NCI-H748 treated with DMSO at 0.1 percent for 48 hours (cell line): ENCODE measurements around the gene PTGDS.

ENCODE experiments used
- DNase-seq: peaks from one replicate; lab custom pipeline; 2025; lab: John Stamatoyannopoulos, UW

The PTGDS gene

DNA sequence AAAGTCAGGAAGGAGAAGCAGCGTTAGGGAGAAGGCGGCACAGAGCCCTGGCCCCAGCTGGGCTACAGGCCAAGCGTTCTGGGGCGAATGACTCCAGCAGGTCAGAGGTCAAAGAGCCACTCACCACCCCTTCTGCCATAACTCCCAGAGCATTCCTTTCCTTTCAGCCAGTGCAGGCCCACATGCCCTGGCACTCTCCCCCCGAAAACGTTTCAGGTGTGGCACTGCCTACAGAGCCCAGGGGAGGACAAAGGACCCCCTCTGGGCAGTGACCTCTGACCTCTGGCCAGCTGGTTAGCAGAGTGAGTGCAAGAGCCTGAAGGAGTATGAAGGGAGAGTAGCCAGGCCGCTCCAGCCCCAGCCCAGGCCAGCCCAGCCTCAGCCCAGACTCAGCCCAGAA lies 45.9 kb downstream of the PTGDS start:
- no peak for DNase-seq

DNA sequence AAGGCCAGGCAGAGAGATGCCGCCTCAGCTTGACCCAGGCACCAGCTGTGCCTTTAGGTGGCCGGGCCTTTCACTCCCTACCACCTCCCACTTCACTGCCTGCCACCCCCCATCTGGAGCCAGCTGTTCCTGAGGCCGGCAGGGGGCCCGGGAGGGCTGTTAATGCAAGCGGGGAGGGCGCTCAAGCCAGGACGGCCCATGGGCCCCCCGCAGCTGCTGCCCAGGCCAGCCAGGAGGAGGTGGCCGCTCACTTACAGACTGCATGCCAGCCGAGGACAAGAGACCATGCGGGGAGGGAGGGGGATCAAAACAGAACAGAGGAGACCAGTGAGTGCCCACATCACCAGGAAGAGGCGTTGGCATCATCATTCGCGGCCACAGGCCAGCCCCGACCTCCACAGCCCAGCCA lies 46.3 kb downstream of the PTGDS start:
- DNase-seq, result no peak

DNA sequence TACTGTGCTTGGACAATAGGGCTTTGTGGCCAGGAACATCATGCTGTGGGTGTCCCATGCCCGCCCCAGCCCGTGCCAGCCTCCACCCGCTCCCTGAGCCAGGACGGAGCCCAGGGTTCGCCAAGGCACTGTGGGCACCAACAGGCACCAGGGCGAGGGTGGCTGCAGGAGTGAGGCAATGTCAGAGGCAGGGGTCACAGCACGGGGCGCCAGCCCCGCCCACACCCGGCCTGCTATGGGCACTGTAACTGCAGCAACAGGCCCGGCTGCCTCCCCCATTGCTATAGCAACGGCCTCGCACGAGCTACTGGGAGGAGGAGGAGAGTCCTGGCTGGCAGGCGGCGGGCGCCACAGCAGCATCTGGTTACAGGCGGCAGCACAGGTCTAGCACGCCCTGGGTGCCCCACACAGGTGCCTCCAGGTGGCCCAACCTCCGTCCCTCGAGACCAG lies 48.2 kb downstream of the PTGDS start:
- DNase-seq, result peak; percentile 75

DNA sequence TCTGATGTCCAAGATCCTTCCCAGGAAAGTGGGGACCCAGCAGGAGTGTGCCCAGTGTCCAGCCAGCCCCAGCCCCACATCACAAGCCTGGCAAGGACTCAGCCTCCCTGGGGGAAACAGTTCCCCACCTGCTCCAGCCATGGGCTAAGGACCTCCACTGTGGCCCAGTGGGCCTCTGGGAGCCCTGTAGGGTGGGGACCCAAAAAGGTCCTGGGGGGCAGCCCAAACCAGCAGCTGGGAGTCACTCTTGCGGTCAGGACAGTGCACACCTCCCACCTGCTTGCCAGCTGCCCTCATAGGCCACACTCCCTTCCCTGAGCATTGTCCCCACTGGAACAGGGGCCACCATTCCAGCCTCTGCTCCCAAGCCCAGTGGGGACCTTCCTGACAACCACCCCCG lies 49.1 kb downstream of the PTGDS start:
- no peak for DNase-seq

DNA sequence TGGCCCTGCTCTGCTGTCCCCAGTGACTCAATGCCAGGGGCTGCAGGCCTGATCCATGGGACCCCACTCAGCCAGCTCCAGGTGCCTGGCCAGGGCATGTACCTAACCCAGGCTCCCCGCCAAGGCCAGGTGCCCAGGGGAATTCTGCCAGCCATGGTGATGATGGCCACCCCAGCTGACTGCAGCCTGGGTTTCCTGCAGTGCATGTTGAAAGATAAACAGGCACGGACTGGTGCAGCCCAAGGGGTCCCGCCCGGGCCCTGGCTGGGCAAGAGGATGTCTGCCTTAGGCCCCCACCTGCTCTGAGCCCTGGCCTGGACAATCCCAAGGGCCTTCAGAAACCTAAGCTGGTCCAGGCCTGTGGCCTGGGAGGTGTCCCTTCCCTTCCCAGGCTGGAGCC lies 49.5 kb downstream of the PTGDS start:
- no peak for DNase-seq

DNA sequence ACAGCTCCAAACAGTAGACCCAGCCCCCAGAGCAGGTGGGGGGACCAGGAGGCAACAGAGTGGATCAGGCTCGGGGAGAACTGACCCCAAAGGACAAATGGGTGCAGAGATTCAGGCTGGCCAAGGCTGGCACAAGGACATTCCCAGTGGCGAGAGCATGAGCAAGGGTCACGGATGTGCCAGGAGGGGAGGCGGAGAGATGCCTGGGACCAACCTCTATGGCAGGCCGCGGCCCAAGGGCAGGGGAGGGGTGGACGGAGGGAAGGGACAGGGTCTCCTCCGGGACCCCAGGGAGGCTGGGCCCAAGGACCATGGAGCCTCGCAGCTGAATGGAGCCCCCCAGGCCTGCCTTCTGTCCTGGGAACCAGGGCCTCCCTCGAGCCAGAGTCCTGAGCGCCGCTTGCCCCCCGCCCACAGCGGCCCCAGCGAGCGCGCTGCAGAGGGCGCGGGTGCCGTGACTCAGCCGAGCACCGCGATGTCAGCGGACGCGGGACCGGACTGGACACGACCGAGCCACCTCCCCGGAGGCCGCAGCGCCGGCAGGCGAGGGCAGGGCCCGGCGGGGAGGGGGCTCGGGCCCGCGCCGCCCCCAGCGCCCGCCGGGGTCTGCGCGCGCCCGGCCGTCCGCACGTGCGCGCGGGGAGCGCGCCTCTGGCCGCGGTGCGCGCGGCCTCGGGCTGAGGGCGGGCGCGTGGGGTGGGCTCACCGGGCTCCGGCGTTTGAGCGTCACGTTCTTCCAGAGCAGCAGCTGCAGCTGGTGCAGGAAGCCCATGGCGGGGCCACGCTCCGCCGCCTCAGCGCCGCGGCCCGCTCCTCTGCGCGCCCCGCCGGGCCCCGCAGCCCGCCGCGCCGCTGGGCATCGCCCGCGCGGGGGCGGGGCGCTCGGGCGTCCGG lies 50.3 kb downstream of the PTGDS start, which contains the start of gene ABCA2:
Gene ABCA2, minus strand, starts transcription at position 869 of the 894 bp plus-strand sequence. Its CDS starts 97 bp downstream, at position 772.
- no peak for DNase-seq

DNA sequence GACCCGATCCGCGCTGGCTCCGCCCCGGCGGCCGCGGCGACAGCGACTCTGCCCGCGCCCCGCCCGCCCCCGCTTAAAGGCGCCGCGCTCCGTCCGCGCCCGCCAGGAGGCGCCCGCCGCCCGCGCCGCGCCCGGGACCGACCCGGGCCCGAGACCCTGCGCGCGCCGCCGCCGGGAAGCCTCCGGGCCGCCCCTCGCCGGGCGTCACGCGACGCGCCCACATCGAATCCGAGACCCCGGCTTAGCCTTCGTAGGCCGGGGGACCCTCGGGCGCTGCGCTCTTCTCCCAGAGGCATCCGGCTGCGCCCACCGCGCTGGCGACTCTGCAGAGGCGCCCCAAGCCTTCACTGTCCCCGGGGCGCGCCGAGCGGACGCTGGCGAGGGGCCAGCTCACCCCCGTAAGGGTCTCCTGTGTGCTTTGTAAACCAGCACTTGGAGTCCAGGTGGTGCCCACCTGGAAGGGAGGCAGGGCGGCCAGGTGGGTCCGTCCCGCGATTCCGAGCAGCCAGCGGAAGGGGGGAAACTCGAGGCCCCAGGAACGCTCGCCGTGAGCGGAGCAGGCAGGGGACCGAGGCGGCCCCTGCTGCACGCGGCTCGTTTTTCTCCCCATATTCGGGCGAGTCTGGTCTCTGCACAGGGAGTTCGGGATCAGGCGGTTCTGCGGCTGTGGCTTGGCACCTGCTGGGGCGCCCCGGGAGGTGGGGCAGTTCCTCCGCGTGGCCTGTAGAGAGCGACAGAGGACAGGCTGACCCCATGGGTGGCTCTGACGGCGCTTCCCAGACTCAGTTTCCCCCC lies 51.2 kb downstream of the PTGDS start:
- peak; percentile 29 for DNase-seq

DNA sequence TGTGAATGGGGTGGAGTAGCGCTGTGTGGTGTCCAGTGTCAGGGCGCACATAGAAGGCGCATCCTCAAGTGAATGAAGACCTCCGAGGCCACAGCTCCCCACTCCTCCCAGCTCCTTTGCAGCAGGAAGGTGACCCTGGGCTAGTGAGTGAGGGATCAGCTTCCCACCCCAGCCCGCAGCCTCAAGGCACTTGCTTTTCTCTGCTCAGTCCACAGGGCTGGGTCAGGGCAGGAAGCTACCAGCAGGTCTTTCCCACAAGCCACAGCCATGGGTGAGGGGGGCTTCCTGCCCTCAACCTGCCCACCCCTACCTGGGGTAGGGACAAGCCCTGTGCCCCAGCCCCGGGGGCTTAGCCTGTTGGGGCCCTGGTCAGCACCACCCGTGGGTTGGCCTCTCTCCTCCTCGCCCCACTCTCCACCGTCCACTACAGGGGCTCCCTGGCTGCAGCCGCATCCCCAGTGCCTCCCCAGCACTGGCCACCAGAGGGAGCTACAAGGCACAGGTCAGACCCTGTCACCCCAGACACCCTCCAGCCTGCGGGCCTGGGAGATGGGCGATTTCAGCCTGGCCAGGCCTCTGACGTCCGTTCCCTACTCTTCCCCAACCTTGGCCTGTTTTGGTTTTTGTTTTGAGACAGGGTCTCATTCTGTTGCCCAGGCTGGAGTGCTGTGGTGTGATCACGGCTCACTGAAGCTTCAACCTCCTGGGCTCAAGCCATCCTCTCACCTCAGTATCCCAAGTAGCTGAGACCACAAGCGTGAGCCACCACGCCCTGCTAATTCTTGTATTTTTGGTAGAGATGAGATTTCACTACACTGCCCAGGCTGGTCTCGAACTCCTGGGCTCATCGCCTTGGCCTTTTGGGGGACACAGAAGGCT lies 52.0 kb downstream of the PTGDS start:
- peak; percentile 29 for DNase-seq

DNA sequence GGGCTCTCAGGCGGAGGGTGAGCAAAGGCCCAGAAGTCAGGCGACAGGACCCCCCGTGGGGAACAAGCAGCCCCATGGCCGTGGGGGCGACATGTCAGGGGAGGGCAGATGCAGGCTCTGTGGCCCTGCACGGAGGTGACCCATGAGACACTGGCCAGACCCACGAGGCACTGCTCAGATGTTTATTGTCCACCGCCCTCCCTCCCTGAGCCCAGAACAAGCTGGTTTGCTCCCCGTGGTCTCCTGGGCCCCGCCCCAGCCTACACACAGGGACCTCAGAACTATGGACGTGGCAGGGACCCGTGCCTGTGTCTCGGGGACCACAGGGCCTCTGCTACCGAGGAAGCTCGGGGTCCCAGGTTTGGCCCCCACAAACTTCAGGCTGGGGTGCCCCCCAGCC lies 52.7 kb downstream of the PTGDS start:
- DNase-seq, result no peak

DNA sequence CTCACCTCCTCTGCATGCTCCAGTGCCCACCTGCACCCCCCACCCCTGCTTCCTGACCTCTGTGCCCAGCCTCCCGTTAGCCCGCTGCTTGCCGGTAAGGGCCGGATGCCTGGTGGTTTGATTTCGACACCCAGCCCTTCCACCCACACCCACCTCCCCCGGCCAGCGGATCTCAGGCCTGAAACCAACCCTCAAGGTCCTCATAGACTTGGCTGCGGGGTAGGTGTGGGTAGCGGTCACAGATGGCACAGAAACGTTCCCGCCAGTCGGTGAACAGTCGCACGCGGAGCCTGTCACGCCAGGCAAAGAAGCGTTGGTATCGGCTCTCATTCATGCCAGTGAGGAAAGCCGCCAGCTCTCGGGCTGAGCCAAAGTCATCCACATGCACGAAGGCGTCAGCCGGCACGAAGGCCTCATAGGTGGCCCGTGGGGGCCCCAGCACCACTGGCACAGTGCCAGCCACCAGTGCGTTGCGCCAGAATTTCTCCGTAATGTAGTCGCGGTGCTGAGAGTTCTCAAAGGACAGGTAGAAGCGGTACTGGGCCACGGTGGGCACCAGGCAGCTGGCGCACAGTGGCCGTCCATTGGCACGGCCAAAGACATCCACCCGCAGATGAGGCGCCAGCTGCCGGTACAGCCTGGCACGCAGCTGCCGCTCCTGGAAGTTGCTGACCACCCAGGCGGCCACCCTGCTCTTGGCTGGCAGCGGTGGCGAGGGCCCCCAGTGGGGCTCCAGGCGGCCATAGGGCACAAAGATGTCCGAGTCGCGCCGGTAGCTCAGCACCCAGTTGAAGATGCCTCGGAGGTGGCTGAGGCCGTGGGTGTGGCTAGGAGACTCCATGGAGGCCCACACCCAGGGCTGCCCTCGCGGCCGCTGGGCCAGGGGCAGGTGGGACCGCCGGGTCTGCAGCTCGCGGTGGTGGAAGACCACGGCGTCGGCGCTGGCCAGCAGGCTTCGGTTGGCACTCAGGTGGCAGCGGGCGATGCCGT lies 53.5 kb downstream of the PTGDS start:
- no peak for DNase-seq
